Left ventricle myocardium inferior (tissue), 1 donor: ENCODE measurements around the gene GNG7. TPM values are rescaled to one million over a fixed set of nuclear protein-coding genes. Genes with fewer than 3 reads are reported as not detected.
A peak's percentile ranks its signal among the peaks of the same experiment; 100 is the strongest.
"Not testable (repeated sequence)": the region's sequence is repeated elsewhere in the genome, so short reads cannot be mapped to it uniquely, and the experiment has no call there.

Experiments
- DNase-seq: peaks from one replicate; pipeline ENCODE4 v3.0.0-alpha.2; 2020
- H3K27ac ChIP-seq: fragments of 200-600 bp; replicated peaks from 2 replicates; pipeline ENCODE4 v1.8.0; 2021
- H3K27me3 ChIP-seq: fragments of 200-600 bp; 2 replicates; pipeline ENCODE4 v1.8.0; 2021; ENCODE audit warnings: low read depth
- H3K36me3 ChIP-seq: fragments of 200-600 bp; 2 replicates; pipeline ENCODE4 v1.8.0; 2021
- H3K4me1 ChIP-seq: fragments of 200-600 bp; 2 replicates; pipeline ENCODE4 v1.8.0; 2021
- H3K4me3 ChIP-seq: fragments of 200-600 bp; 2 replicates; pipeline ENCODE4 v1.8.0; 2021; ENCODE audit warnings: mild to moderate bottlenecking, moderate library complexity
- H3K9me3 ChIP-seq: fragments of 200-600 bp; replicated peaks from 2 replicates; pipeline ENCODE4 v1.8.0; 2021
- CTCF ChIP-seq: fragments of 200-600 bp; IDR thresholded peaks from 2 replicates; pipeline ENCODE4 v1.8.0; 2021; ENCODE audit warnings: antibody characterized with exemption, mild to moderate bottlenecking, borderline replicate concordance
- intact Hi-C: fragments of 100-400 bp; cut with micrococcal nuclease; formaldehyde crosslinking; loops from one replicate; pipeline ENCODE4 v1.11.0; 2022
- total RNA-seq: library from RNA; stranded (reverse); fragmentation: NEBNext Ultra II Directional; extraction: Animal tissue kit (Norgen Biotek cat#: 25700); gene quantifications from one replicate; pipeline ENCODE4 v1.2.1, GENCODE V29; 2021
- donor health status: DM: no; HTN: yes; CAD: no; lungs with severe emphysema.

Gene GNG7
- total RNA-seq, 1 donor from 2014 or later = 46.6 TPM

GRCh38 chr19:2495130-2495641, 207.3 kb downstream of the GNG7 start:
- Histone ChIP-seq H3K4me1 (peaks cover 38% of the 10 kb centered on the region), H3K36me3 (no peaks in the 10 kb centered on the region), H3K27me3 (no peaks in the 10 kb centered on the region), H3K4me3 (peak overlapping the region; percentile 74), H3K27ac (peak overlapping the region; percentile 96), H3K9me3 (no peaks in the 10 kb centered on the region)
- intact Hi-C loops = no loop called here
- TF ChIP-seq CTCF = no peak
- DNase-seq = peak; percentile 83

GRCh38 chr19:2494447-2495129, 207.9 kb downstream of the GNG7 start:
- intact Hi-C loops = no loop called here
- Histone ChIP-seq H3K4me3 (peak overlapping the region; percentile 74), H3K4me1 (peaks cover 44% of the 10 kb centered on the region), H3K27me3 (no peaks in the 10 kb centered on the region), H3K27ac (peak overlapping the region; percentile 96), H3K36me3 (no peaks in the 10 kb centered on the region), H3K9me3 (no peaks in the 10 kb centered on the region)
- no peak for TF ChIP-seq CTCF
- peak; percentile 83 for DNase-seq

GRCh38 chr19:2494084-2494446, 208.4 kb downstream of the GNG7 start:
- Histone ChIP-seq H3K27ac (peak overlapping the region; percentile 96), H3K36me3 (no peaks in the 10 kb centered on the region), H3K4me1 (peaks cover 49% of the 10 kb centered on the region), H3K4me3 (peak overlapping the region; percentile 74), H3K27me3 (no peaks in the 10 kb centered on the region), H3K9me3 (no peaks in the 10 kb centered on the region)
- intact Hi-C loops = no loop called here
- no peak for DNase-seq
- no peak for TF ChIP-seq CTCF

GRCh38 chr19:2493448-2493847, 209.0 kb downstream of the GNG7 start:
- H3K4me3 ChIP-seq, DNase-seq, H3K27ac ChIP-seq, H3K36me3 ChIP-seq, H3K27me3 ChIP-seq, H3K9me3 ChIP-seq, intact Hi-C loops: not testable (repeated sequence)
- H3K4me1 ChIP-seq = peaks cover 55% of the 10 kb centered on the region

GRCh38 chr19:2492870-2493269, 209.6 kb downstream of the GNG7 start:
- H3K27ac ChIP-seq = no peak overlapping the region
- H3K4me1 ChIP-seq = peaks cover 61% of the 10 kb centered on the region

More at GRCh38 chr19:2492870-2493269, 209.6 kb downstream of the GNG7 start:
- TF ChIP-seq CTCF = no peak
- no peak for DNase-seq
- Histone ChIP-seq H3K9me3 (no peaks in the 10 kb centered on the region), H3K4me3 (no peak overlapping the region), H3K27me3 (no peaks in the 10 kb centered on the region), H3K36me3 (no peaks in the 10 kb centered on the region)
- intact Hi-C loops = no loop called here
